Neuron (in vitro differentiated cells): ENCODE results near the gene PARVG.

ENCODE experiments used
- H2AFZ ChIP-seq: one replicate; pipeline ENCODE4 v1.6.1; 2013; ENCODE audit warnings: low read depth, mild to moderate bottlenecking, inconsistent platforms, low read length, moderate library complexity
- H3K27me3 ChIP-seq: one replicate; pipeline ENCODE4 v1.6.1; 2013; ENCODE audit warnings: low read length; ENCODE audit not compliant: insufficient read depth
- H3K36me3 ChIP-seq: one replicate; pipeline ENCODE4 v1.6.1; 2013; ENCODE audit warnings: low read length; ENCODE audit not compliant: insufficient read depth
- H3K4me1 ChIP-seq: one replicate; pipeline ENCODE4 v1.6.1; 2013; ENCODE audit warnings: low read length; ENCODE audit not compliant: insufficient read depth
- H3K4me3 ChIP-seq: 2 replicates; pipeline ENCODE4 v1.5.1; 2013; ENCODE audit warnings: mild to moderate bottlenecking, low read length, moderate library complexity
- H3K9me3 ChIP-seq: one replicate; pipeline ENCODE4 v1.6.1; 2013; ENCODE audit warnings: low read length

PARVG gene

DNA sequence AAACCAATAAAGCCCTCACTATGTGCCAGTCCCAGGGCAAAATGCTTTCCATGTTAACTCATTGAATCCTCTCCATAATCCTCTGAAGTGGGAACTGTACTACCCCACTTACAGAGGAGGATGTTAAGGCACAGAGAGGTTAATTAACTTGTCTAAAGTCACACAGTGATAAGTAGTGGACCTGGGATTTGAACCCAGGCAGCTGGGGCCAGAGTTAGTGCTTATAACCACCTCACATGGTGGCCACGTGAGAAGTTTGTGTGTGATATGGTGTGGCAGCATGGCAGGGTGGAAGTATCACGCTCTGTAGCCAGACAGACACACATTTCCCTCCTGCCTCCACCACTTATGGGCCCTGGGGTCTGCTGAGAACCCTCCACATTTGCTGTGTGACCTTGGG, 16.5 kb downstream of the PARVG start:
- Histone ChIP-seq H3K9me3 (no peaks in the 10 kb centered on the region), H3K27me3 (peaks cover 15% of the 10 kb centered on the region), H3K36me3 (no peaks in the 10 kb centered on the region), H2AFZ (no peak overlapping the region), H3K4me1 (no peaks in the 10 kb centered on the region), H3K4me3 (no peak overlapping the region)

DNA sequence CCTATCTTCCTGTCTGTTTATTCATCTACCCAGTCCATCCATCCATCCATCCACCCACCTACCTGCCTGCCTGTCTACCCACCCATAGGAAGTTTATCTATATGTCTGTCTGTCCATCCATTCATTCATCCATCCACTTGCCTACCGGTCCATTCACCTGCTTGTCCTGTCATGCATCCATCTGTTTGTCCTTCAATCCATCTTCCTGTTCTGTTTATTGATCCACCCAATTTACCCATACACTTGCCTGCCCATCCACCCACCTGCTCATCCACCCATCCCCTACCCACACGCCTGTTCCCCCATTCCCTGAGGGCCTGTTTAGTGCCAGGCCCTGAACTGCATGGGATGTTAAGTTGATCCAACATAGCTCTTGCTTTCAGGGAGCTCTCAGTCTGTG, 18.4 kb downstream of the PARVG start:
- no peaks in the 10 kb centered on the region for H3K9me3 ChIP-seq
- H2AFZ ChIP-seq = no peak overlapping the region
- H3K4me3 ChIP-seq = no peak overlapping the region
- no peaks in the 10 kb centered on the region for H3K4me1 ChIP-seq
- H3K36me3 ChIP-seq = no peaks in the 10 kb centered on the region
- H3K27me3 ChIP-seq = peaks cover 15% of the 10 kb centered on the region

DNA sequence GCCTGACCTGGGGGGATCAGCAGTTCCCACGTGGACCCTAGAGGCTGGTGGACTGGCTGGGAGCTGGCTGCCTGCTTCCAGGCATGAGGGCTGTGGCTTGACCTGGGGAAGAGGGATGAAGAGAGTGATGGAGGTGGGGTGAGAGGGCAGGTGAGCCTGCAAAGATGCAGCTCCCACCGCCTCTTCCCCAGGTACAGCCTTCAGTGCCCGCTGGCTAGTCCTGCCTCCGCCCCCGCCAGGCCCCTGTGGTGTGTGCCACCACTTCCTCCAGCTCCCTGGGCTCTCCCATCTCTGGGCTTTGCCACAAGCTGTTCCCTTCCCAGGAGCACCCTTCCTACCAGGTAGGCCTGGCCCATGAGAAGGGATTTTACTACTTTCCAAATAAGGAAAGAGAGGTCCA, 19.1 kb downstream of the PARVG start:
- Histone ChIP-seq H3K4me1 (no peaks in the 10 kb centered on the region), H3K4me3 (no peak overlapping the region)

DNA sequence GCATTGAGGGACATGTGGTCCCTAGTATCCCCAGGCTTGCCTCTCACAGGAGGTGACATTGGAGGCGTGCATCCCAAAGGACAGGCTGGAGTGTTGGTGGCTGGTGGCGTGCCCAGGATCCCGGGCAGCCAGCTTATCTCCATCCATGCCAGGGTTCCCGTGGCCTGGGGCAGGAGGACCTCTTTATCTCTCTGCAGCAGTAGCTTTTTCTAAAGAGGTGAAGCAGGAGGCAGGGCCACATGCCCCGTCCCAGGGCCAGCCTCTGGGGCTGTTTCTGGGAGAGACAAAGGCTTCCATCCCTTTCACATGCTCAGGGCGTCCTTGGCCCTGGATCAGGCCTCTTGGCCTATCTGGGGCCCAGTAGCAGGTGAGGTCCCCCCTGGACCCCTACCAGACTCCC, 19.7 kb downstream of the PARVG start:
- Histone ChIP-seq H2AFZ (no peak overlapping the region), H3K4me1 (no peaks in the 10 kb centered on the region), H3K4me3 (no peak overlapping the region), H3K27me3 (peaks cover 16% of the 10 kb centered on the region), H3K9me3 (no peaks in the 10 kb centered on the region), H3K36me3 (no peaks in the 10 kb centered on the region)

More for the DNA sequence above, 19.1 kb downstream of the PARVG start:
- Histone ChIP-seq H3K27me3 (peaks cover 15% of the 10 kb centered on the region), H3K9me3 (no peaks in the 10 kb centered on the region), H3K36me3 (no peaks in the 10 kb centered on the region), H2AFZ (no peak overlapping the region)

DNA sequence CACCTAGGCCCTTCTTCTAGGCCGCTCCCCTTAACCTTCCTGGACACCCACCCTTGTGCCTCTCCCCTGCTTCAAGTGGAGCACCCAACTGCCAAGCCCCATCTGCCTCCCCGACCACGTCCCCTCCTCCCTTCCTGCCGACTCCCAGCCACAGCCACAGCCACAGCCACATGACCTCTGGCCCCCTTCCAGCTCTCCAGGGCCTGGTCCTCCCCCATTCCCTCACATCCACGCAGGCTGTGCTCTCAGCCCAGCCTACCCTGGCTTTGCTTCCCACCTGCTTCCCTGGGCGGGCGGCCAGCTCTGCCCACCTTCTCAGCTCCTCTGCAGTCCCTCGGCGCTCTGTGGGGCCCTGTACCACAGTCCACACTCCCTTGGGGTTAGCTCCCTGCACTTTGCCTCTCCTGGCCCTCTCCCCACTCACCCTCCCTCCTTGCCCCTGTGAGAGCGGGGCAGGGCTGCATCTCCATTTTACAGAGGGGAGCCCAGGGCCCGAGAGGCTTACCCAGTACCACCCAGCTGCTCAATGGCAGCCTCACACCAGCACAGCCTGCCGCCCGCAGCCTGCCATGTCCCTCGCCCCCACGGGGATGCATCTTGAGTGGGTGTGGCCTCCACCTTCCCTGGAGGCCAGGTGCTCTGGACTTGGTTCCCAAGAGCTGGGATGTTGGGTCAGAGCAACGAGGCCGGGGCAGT, 20.3 kb downstream of the PARVG start:
- Histone ChIP-seq H2AFZ (no peak overlapping the region), H3K36me3 (no peaks in the 10 kb centered on the region), H3K4me1 (no peaks in the 10 kb centered on the region), H3K9me3 (no peaks in the 10 kb centered on the region), H3K27me3 (peaks cover 15% of the 10 kb centered on the region), H3K4me3 (no peak overlapping the region)

DNA sequence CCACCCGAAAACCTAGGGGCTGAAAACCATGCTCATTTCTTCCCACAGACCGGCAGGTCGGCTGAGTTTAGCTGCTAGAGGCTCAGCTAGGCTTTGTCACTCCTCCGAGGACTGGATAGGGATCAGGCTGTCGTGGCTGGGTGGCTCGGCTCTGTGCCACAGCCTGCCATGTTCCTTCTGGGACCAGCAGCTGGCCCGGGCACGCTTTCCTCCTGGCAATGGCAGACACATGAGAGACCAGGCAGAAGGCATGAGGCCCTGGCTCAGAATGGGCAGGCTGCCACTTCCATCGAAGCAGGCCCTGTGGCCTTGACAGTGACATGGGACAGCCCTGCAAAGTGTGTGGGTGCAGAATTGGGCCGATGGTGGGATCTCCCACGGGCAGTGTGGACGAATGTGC, 20.9 kb downstream of the PARVG start:
- H3K4me1 ChIP-seq = no peaks in the 10 kb centered on the region
- peaks cover 16% of the 10 kb centered on the region for H3K27me3 ChIP-seq
- no peaks in the 10 kb centered on the region for H3K9me3 ChIP-seq
- H3K4me3 ChIP-seq = no peak overlapping the region
- no peak overlapping the region for H2AFZ ChIP-seq
- H3K36me3 ChIP-seq = no peaks in the 10 kb centered on the region

DNA sequence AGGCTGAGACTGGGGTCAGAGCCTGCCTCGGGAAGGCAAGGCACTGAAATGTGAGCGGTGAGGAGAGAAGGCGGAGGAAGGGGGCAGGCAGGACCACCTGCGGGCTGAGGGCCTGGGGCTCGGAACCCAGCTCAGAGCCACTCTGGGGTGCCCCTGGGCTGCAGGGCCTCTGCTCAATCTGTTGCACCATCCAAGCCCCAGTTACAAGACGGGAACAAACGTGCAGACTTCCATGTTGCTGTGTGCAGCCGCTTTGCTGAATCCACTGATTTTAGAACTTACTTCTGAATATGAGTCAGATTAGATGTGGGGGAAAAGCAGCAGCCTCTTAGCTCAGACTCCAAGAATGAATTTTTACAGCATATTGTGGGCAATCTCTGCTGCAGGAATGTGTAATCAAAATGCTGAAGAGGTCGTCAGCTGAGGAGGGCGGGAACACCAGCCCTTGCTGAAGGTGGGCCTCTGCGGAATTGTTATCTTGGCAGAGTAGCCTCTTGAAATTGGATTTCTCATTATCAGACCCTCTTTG, 21.6 kb downstream of the PARVG start:
- H3K9me3 ChIP-seq = no peaks in the 10 kb centered on the region
- peaks cover 16% of the 10 kb centered on the region for H3K27me3 ChIP-seq
- no peak overlapping the region for H3K4me3 ChIP-seq
- no peak overlapping the region for H2AFZ ChIP-seq
- H3K4me1 ChIP-seq = no peaks in the 10 kb centered on the region
- H3K36me3 ChIP-seq = no peaks in the 10 kb centered on the region

DNA sequence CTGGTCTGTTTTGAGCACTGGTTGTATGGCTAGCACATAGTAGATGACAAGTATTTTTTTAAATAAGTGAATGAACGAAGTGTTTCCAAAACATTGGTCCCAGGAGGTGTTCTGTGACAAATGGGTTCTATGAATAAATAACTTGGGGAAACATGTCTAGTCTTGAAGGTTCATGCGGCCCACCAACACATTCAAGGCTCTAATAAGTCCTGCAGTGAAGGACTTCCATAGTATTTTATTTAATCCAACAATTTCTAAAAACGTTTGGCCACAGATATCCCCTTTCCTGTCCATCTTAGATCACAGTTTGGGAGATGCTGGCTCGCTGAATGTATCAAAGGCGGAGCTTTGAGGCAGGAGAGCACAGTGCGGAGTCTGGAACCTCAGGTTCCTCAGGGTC, 22.5 kb downstream of the PARVG start:
- H3K4me1 ChIP-seq = no peaks in the 10 kb centered on the region
- H3K9me3 ChIP-seq = no peaks in the 10 kb centered on the region
- no peak overlapping the region for H3K4me3 ChIP-seq
- H3K27me3 ChIP-seq = peaks cover 16% of the 10 kb centered on the region
- no peak overlapping the region for H2AFZ ChIP-seq
- H3K36me3 ChIP-seq = no peaks in the 10 kb centered on the region

DNA sequence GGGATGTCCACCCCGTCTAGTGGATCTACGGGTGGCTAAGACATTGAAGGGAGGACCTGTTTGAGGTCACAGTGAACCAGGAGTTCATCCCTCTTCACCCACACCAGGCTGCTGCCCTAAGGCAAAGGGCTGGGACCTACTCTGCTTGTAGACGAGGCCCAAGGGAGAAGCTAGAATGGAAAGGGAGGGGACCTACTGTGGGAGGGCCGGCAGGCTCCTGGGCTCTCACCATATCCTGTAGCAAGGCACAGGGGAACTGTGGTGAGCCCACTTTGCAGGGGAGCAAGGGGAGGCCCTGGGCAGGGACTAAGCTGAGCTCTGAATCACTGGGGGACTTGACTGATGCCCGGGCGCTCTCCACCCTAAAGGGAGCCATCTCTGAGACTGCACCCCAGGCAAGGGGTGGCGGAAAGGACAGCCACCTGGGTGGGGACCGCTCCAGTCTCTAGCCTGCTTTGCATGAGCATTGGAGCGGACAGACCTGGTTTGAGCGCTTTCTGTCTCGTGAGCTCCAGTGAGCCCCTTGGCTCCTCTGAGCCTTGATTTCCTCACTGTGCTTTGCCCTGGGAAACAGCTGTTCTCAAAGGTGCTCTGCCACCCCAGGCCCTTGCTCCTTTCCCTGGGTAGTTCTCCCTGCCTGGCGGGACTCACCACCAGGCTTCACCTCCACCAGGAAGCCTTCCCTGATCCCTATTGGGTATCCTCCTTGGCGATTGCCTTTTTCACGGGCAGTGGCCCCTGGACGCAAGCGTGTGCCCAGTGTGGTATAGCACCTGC, 24.2 kb downstream of the PARVG start:
- no peak overlapping the region for H2AFZ ChIP-seq
- H3K9me3 ChIP-seq = peaks cover 2% of the 10 kb centered on the region
- peaks cover 16% of the 10 kb centered on the region for H3K27me3 ChIP-seq
- no peaks in the 10 kb centered on the region for H3K36me3 ChIP-seq
- H3K4me1 ChIP-seq = no peaks in the 10 kb centered on the region
- H3K4me3 ChIP-seq = no peak overlapping the region

DNA sequence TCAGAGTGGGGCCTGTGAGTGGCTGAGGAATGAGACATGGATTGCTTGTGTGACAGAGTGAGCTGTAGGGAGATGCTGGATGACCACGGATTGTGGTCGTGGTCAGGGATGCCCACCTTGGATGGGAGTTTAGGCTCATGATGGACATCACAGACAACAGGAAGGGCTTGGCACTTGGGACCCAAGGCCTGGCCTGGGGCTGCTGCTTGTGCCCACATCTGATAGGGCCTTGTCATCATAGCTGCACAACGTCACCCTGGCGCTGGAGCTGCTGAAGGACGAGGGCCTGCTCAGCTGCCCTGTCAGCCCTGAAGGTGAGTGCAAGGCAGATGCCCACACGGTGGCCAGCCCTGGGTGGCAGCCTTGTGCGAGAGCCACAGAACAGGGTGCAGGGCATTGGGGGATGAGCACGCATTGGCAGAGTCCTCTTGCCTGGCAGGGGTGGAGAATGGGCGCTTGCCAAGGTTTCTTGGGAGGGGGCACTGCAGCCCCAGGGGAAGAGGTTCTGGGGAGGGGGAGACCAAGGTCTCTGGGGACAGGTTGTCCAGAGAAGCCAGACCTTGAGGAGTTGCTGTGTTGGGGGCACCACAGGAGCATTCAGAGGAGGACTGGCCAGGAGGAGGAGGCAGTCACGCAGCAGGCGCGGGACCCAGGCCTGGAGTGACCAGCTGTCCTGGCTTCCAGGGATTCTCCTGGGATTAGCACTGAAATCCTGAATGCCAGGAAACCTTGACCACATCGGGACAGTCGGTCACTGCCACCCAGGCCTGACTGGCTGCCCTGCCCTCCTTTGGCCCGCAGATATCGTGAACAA, 25.0 kb downstream of the PARVG start:
- Histone ChIP-seq H3K9me3 (peaks cover 2% of the 10 kb centered on the region), H3K36me3 (no peaks in the 10 kb centered on the region), H3K4me1 (no peaks in the 10 kb centered on the region), H3K27me3 (peaks cover 12% of the 10 kb centered on the region), H2AFZ (no peak overlapping the region), H3K4me3 (no peak overlapping the region)

DNA sequence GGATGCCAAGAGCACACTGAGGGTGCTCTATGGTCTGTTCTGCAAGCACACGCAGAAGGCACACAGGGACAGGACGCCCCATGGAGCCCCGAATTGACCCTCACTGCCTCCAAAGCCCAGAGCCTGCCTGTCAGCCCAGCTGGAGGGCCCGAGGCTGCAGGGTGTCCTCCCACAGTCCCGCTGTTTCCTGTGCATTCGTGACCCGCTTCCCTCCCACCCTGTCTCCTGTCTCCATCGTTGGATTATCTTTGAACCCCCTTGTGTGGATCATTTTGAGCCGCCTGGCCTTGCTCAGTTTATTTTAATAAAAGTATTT, 25.6 kb downstream of the PARVG start:
- Histone ChIP-seq H3K27me3 (peaks cover 12% of the 10 kb centered on the region), H3K4me1 (no peaks in the 10 kb centered on the region), H2AFZ (no peak overlapping the region), H3K36me3 (no peaks in the 10 kb centered on the region), H3K4me3 (no peak overlapping the region), H3K9me3 (peaks cover 2% of the 10 kb centered on the region)

DNA sequence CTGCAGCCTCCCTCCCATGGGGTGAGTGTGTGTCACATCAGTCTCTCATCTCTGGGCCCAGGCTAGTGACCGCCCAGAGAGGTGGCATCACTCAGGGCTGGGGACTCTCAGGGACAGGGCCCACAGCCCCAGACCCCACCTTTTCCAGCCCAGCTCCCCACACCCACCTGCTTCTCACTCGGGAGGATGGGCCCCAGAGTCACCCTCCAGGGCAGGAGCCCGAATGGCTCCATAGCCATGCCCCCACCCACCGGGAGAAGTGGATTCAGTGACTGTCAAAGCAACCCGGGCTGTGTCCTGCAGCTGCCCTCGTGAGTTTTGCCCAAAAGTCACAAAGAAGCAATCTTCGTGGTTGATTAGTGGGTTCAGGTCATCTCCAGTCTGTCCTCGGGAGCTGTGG, 26.0 kb downstream of the PARVG start:
- peaks cover 2% of the 10 kb centered on the region for H3K9me3 ChIP-seq
- H3K4me1 ChIP-seq = no peaks in the 10 kb centered on the region
- no peak overlapping the region for H3K4me3 ChIP-seq
- H3K27me3 ChIP-seq = peaks cover 8% of the 10 kb centered on the region
- H2AFZ ChIP-seq = no peak overlapping the region
- H3K36me3 ChIP-seq = no peaks in the 10 kb centered on the region
